SJCRH30 (cell line): ENCODE results near the gene ARPC2. TPM values are rescaled to one million over a fixed set of nuclear protein-coding genes. Genes with fewer than 3 reads are reported as not detected.
A peak's percentile ranks its signal among the peaks of the same experiment; 100 is the strongest.

ENCODE experiments used
- DNase-seq, 2 experiments: peaks; one replicate each; pipeline ENCODE4 v3.0.0-alpha.2; 2015 to 2020
- H3K27ac ChIP-seq: fragments of 250-450 bp; sonication (Bioruptor Pico); 2 replicates; pipeline ENCODE4 v1.5.1; 2020; ENCODE audit warnings: mild to moderate bottlenecking, moderate library complexity
- H3K27me3 ChIP-seq: fragments of 250-450 bp; sonication (Bioruptor Pico); 2 replicates; pipeline ENCODE4 v1.5.1; 2020; ENCODE audit warnings: mild to moderate bottlenecking, moderate library complexity
- H3K36me3 ChIP-seq: fragments of 250-450 bp; sonication (Bioruptor Pico); 2 replicates; pipeline ENCODE4 v1.5.1; 2020; ENCODE audit warnings: mild to moderate bottlenecking, moderate library complexity
- H3K4me1 ChIP-seq: fragments of 250-450 bp; sonication (Bioruptor Pico); 2 replicates; pipeline ENCODE4 v1.5.1; 2020; ENCODE audit warnings: mild to moderate bottlenecking, moderate library complexity
- H3K4me3 ChIP-seq: fragments of 250-450 bp; sonication (Bioruptor Pico); 2 replicates; pipeline ENCODE4 v1.5.1; 2020; ENCODE audit warnings: mild to moderate bottlenecking, moderate library complexity
- H3K9me3 ChIP-seq: fragments of 250-450 bp; sonication (Bioruptor Pico); replicated peaks from 2 replicates; pipeline ENCODE4 v1.5.1; 2020; ENCODE audit warnings: mild to moderate bottlenecking, moderate library complexity
- total RNA-seq: library from RNA; depleted of rRNA; stranded (reverse); fragments of >200 nt; shearing (Covaris generic); gene quantifications from 2 replicates; pipeline ENCODE4 v1.2.3, GENCODE V29; 2014

The ARPC2 gene
- total RNA-seq, 1 experiment from 2014 or later: 150 TPM

- Histone ChIP-seq H3K36me3 (no peaks in the 10 kb centered on the region), H3K9me3 (no peaks in the 10 kb centered on the region), H3K4me3 (no peak overlapping the region), H3K4me1 (no peaks in the 10 kb centered on the region), H3K27ac (no peak overlapping the region), H3K27me3 (no peaks in the 10 kb centered on the region)
- DNase-seq: no peak
Measured at GRCh38 chr2:218192902-218193430, 24.0 kb upstream of the ARPC2 start.

GRCh38 chr2:218193701-218194100 is 23.3 kb upstream of the ARPC2 start:
- Histone ChIP-seq H3K4me3 (no peak overlapping the region), H3K9me3 (no peaks in the 10 kb centered on the region), H3K27me3 (no peaks in the 10 kb centered on the region), H3K36me3 (no peaks in the 10 kb centered on the region), H3K27ac (no peak overlapping the region), H3K4me1 (no peaks in the 10 kb centered on the region)
- DNase-seq: no peak

GRCh38 chr2:218194880-218195279 is 22.1 kb upstream of the ARPC2 start:
- Histone ChIP-seq H3K9me3 (no peaks in the 10 kb centered on the region), H3K36me3 (no peaks in the 10 kb centered on the region), H3K4me3 (no peak overlapping the region), H3K4me1 (no peaks in the 10 kb centered on the region), H3K27me3 (no peaks in the 10 kb centered on the region), H3K27ac (no peak overlapping the region)
- DNase-seq: peak; percentile 19 to 38

GRCh38 chr2:218196974-218197373 is 20.0 kb upstream of the ARPC2 start:
- Histone ChIP-seq H3K36me3 (no peaks in the 10 kb centered on the region), H3K4me3 (no peak overlapping the region)

GRCh38 chr2:218202266-218202665 is 14.7 kb upstream of the ARPC2 start:
- Histone ChIP-seq H3K9me3 (no peaks in the 10 kb centered on the region), H3K4me1 (no peaks in the 10 kb centered on the region), H3K36me3 (no peaks in the 10 kb centered on the region), H3K4me3 (no peak overlapping the region), H3K27me3 (no peaks in the 10 kb centered on the region), H3K27ac (no peak overlapping the region)
- no peak for DNase-seq

More at GRCh38 chr2:218196974-218197373, 20.0 kb upstream of the ARPC2 start:
- DNase-seq: no peak
- Histone ChIP-seq H3K4me1 (no peaks in the 10 kb centered on the region), H3K27ac (no peak overlapping the region), H3K27me3 (no peaks in the 10 kb centered on the region), H3K9me3 (no peaks in the 10 kb centered on the region)

- H3K27ac ChIP-seq: no peak overlapping the region
- DNase-seq: no peak
Measured at GRCh38 chr2:218209078-218209477, 7.9 kb upstream of the ARPC2 start.

GRCh38 chr2:218214116-218214515 is 2.9 kb upstream of the ARPC2 start:
- Histone ChIP-seq H3K27me3 (no peaks in the 10 kb centered on the region), H3K9me3 (no peaks in the 10 kb centered on the region; the same call in 1 of the 2 replicates), H3K27ac (no peak overlapping the region), H3K4me3 (no peak overlapping the region), H3K36me3 (no peaks in the 10 kb centered on the region), H3K4me1 (no peaks in the 10 kb centered on the region)
- no peak for DNase-seq

More at GRCh38 chr2:218209078-218209477, 7.9 kb upstream of the ARPC2 start:
- H3K9me3 ChIP-seq: no peaks in the 10 kb centered on the region; the same call in 1 of the 2 replicates
- no peak overlapping the region for H3K4me3 ChIP-seq
- H3K36me3 ChIP-seq: no peaks in the 10 kb centered on the region
- H3K4me1 ChIP-seq: no peaks in the 10 kb centered on the region
- H3K27me3 ChIP-seq: no peaks in the 10 kb centered on the region

- H3K36me3 ChIP-seq: peaks cover 6% of the 10 kb centered on the region; the same call in 1 of the 2 replicates
- DNase-seq: no peak
- no peaks in the 10 kb centered on the region for H3K4me1 ChIP-seq
- H3K9me3 ChIP-seq: no peaks in the 10 kb centered on the region; the same call in 1 of the 2 replicates
- peak overlapping the region; percentile 98 for H3K4me3 ChIP-seq
- no peaks in the 10 kb centered on the region for H3K27me3 ChIP-seq
- no peak overlapping the region; the same call in 1 of the 2 replicates for H3K27ac ChIP-seq
Measured at GRCh38 chr2:218216336-218216673, 684 bp upstream of the ARPC2 start.

GRCh38 chr2:218217360-218218267 is 625 bp downstream of the ARPC2 start:
- Histone ChIP-seq H3K27ac (peak overlapping the region; percentile 55), H3K27me3 (no peaks in the 10 kb centered on the region), H3K36me3 (peaks cover 10% of the 10 kb centered on the region; the same call in 1 of the 2 replicates), H3K4me1 (no peaks in the 10 kb centered on the region), H3K9me3 (no peaks in the 10 kb centered on the region; the same call in 1 of the 2 replicates), H3K4me3 (peak overlapping the region; percentile 98)
- peak; percentile 40 to 46 for DNase-seq

GRCh38 chr2:218218268-218219185 is 1.5 kb downstream of the ARPC2 start:
- H3K27ac ChIP-seq: no peak overlapping the region

GRCh38 chr2:218219934-218220333 is 2.9 kb downstream of the ARPC2 start:
- no peak overlapping the region for H3K4me3 ChIP-seq

More at GRCh38 chr2:218218268-218219185, 1.5 kb downstream of the ARPC2 start:
- Histone ChIP-seq H3K27me3 (no peaks in the 10 kb centered on the region), H3K36me3 (peaks cover 10% of the 10 kb centered on the region; the same call in 1 of the 2 replicates), H3K9me3 (no peaks in the 10 kb centered on the region), H3K4me1 (no peaks in the 10 kb centered on the region), H3K4me3 (peak overlapping the region; percentile 98)
- no peak for DNase-seq

GRCh38 chr2:218221000-218221399 is 4.0 kb downstream of the ARPC2 start:
- no peaks in the 10 kb centered on the region for H3K9me3 ChIP-seq
- H3K36me3 ChIP-seq: peaks cover 32% of the 10 kb centered on the region
- no peaks in the 10 kb centered on the region for H3K27me3 ChIP-seq
- DNase-seq: no peak
- H3K4me3 ChIP-seq: no peak overlapping the region
- no peaks in the 10 kb centered on the region for H3K4me1 ChIP-seq
- no peak overlapping the region for H3K27ac ChIP-seq

More at GRCh38 chr2:218219934-218220333, 2.9 kb downstream of the ARPC2 start:
- Histone ChIP-seq H3K36me3 (peaks cover 23% of the 10 kb centered on the region), H3K27me3 (no peaks in the 10 kb centered on the region), H3K27ac (no peak overlapping the region), H3K9me3 (no peaks in the 10 kb centered on the region), H3K4me1 (no peaks in the 10 kb centered on the region)
- no peak for DNase-seq

- peaks cover 45% of the 10 kb centered on the region for H3K36me3 ChIP-seq
Measured at GRCh38 chr2:218223046-218223445, 6.1 kb downstream of the ARPC2 start.

GRCh38 chr2:218224186-218224585 is 7.2 kb downstream of the ARPC2 start:
- H3K36me3 ChIP-seq: peaks cover 54% of the 10 kb centered on the region

More at GRCh38 chr2:218223046-218223445, 6.1 kb downstream of the ARPC2 start:
- no peak for DNase-seq
- H3K4me3 ChIP-seq: no peak overlapping the region
- H3K9me3 ChIP-seq: no peaks in the 10 kb centered on the region
- no peak overlapping the region for H3K27ac ChIP-seq
- no peaks in the 10 kb centered on the region for H3K4me1 ChIP-seq
- H3K27me3 ChIP-seq: no peaks in the 10 kb centered on the region

More at GRCh38 chr2:218224186-218224585, 7.2 kb downstream of the ARPC2 start:
- H3K9me3 ChIP-seq: no peaks in the 10 kb centered on the region
- no peak overlapping the region for H3K4me3 ChIP-seq
- no peaks in the 10 kb centered on the region for H3K27me3 ChIP-seq
- no peak overlapping the region for H3K27ac ChIP-seq
- H3K4me1 ChIP-seq: no peaks in the 10 kb centered on the region; the same call in 1 of the 2 replicates
- DNase-seq: no peak
